Small intestine (tissue), 7 donors: ENCODE measurements around the gene HIGD1C. TPM values are rescaled to one million over a fixed set of nuclear protein-coding genes. Genes with fewer than 3 reads are reported as not detected.
"Not testable (repeated sequence)": the region's sequence is repeated elsewhere in the genome, so short reads cannot be mapped to it uniquely, and the experiment has no call there.

Experiments
- DNase-seq, 2 donors: peaks; one replicate each; pipeline versions ENCODE4 v3.0.0 to v3.0.0-alpha.2; 2013
- FAIRE-seq: peaks from 2 replicates; lab custom pipeline; 2012; peaks lifted over from hg19 to GRCh38; lab: Jason Lieb, UNC
- H3K27ac ChIP-seq, 3 donors: one replicate each; pipeline ENCODE4 v1.5.1; 2013; ENCODE audit warnings: low read length in 2 of 3, mild to moderate bottlenecking in 2 of 3, control low read depth in 1 of 3, inconsistent platforms in 1 of 3, low read depth in 1 of 3, moderate library complexity in 1 of 3
- H3K27me3 ChIP-seq, 3 donors: one replicate each; pipeline ENCODE4 v1.6.1; 2013; ENCODE audit warnings: low read length in 3 of 3, inconsistent platforms in 1 of 3; ENCODE audit not compliant: control insufficient read depth in 3 of 3, insufficient read depth in 3 of 3
- H3K36me3 ChIP-seq, 3 donors: one replicate each; pipeline ENCODE4 v1.6.1; 2013; ENCODE audit warnings: low read length in 3 of 3, inconsistent platforms in 1 of 3, low read depth in 1 of 3, mild to moderate bottlenecking in 1 of 3, moderate library complexity in 1 of 3; ENCODE audit not compliant: control insufficient read depth in 3 of 3, insufficient read depth in 2 of 3
- H3K4me1 ChIP-seq, 3 donors: one replicate each; pipeline ENCODE4 v1.6.1; 2013; ENCODE audit warnings: low read length in 2 of 3, inconsistent platforms in 1 of 3, low read depth in 1 of 3, mild to moderate bottlenecking in 1 of 3, moderate library complexity in 1 of 3; ENCODE audit not compliant: control insufficient read depth in 3 of 3, insufficient read depth in 2 of 3
- H3K4me3 ChIP-seq, 3 donors: one replicate each; pipeline ENCODE4 v1.5.1; 2013; ENCODE audit warnings: low read length in 3 of 3, control low read depth in 1 of 3, inconsistent platforms in 1 of 3, low read depth in 1 of 3, mild to moderate bottlenecking in 1 of 3, moderate library complexity in 1 of 3
- H3K9me3 ChIP-seq, 2 donors: one replicate each; pipeline ENCODE4 v1.6.1; 2013; ENCODE audit warnings: low read depth in 1 of 2, low read length in 1 of 2; ENCODE audit not compliant: control insufficient read depth in 2 of 2, insufficient read depth in 1 of 2
- WGBS, 3 donors: extraction: QIAGEN DNeasy Blood & Tissue Kit; methylation state at CpG; one replicate each; pipeline ENCODE4 v1.1.7; 2013; 5-methylcytosine and 5-hydroxymethylcytosine counted together
- polyA plus RNA-seq, 4 donors: library from polyadenylated mRNA; stranded (reverse) in 3 of 4; unstranded in 1 of 4; fragments of 200-250 nt in 3 of 4; fragments of 120-200 nt in 1 of 4; gene quantifications; one replicate each; pipeline versions ENCODE4 v1.2.1 to v1.2.3, GENCODE V29; 2013
- donor health status: healthy with polysubstance abuse.
- donor health status: control.
- donor health status: control.
- donor health status: Bipolar disorder and iron deficiency.
- donor health status: healthy.

The HIGD1C gene
- polyA plus RNA-seq, 4 donors = not detected

- peak overlapping the region in 1 of 3 donors; percentile 26 for H3K27ac ChIP-seq
- no peaks in the 10 kb centered on the region for H3K27me3 ChIP-seq
- H3K4me3 ChIP-seq = peak overlapping the region in 1 of 3 donors; percentile 48
- 61 to 76% (median 62%) methylated on average over 6 of the region's 6 CpGs for WGBS, 3 donors
- no peaks in the 10 kb centered on the region for H3K9me3 ChIP-seq
- H3K36me3 ChIP-seq = peaks cover 0 to 13% (median 1%) of the 10 kb centered on the region in 3 donors
- DNase-seq = no peak
- H3K4me1 ChIP-seq = peaks cover 0 to 32% (median 4%) of the 10 kb centered on the region in 3 donors
- no peak for FAIRE-seq
Measured at GRCh38 chr12:50927766-50928224, 24.5 kb upstream of the HIGD1C start.

- Histone ChIP-seq H3K9me3 (no peaks in the 10 kb centered on the region), H3K27ac (peak overlapping the region in 1 of 3 donors; percentile 45), H3K4me1 (peaks cover 2 to 33% (median 4%) of the 10 kb centered on the region in 3 donors), H3K27me3 (no peaks in the 10 kb centered on the region), H3K36me3 (peaks cover 0 to 13% (median 1%) of the 10 kb centered on the region in 3 donors), H3K4me3 (peak overlapping the region in 1 of 3 donors; percentile 48)
- FAIRE-seq (no peak), DNase-seq (no peak)
- WGBS, 3 donors = 65 to 79% (median 72%) methylated on average over 3 of the region's 3 CpGs
Measured at GRCh38 chr12:50928392-50928791, 24.0 kb upstream of the HIGD1C start.

- FAIRE-seq (no peak), DNase-seq (no peak)
- 92 to 94% (median 94%) methylated on average over 3 of the region's 3 CpGs for WGBS, 3 donors
- Histone ChIP-seq H3K27ac (no peak overlapping the region), H3K4me3 (no peak overlapping the region), H3K9me3 (no peaks in the 10 kb centered on the region), H3K36me3 (peaks cover 0 to 16% (median 1%) of the 10 kb centered on the region in 3 donors), H3K4me1 (peaks cover 4 to 45% (median 12%) of the 10 kb centered on the region in 3 donors), H3K27me3 (no peaks in the 10 kb centered on the region)
Measured at GRCh38 chr12:50929831-50930230, 22.5 kb upstream of the HIGD1C start.

GRCh38 chr12:50930477-50930876 lies 21.9 kb upstream of the HIGD1C start:
- not testable (repeated sequence) for H3K27ac ChIP-seq, H3K27me3 ChIP-seq, H3K9me3 ChIP-seq, FAIRE-seq, H3K4me3 ChIP-seq, DNase-seq
- 90 to 93% (median 91%) methylated on average over 12 of the region's 12 CpGs for WGBS, 3 donors
- Histone ChIP-seq H3K36me3 (peaks cover 0 to 16% (median 1%) of the 10 kb centered on the region in 3 donors), H3K4me1 (peaks cover 6 to 49% (median 13%) of the 10 kb centered on the region in 3 donors)

DNA sequence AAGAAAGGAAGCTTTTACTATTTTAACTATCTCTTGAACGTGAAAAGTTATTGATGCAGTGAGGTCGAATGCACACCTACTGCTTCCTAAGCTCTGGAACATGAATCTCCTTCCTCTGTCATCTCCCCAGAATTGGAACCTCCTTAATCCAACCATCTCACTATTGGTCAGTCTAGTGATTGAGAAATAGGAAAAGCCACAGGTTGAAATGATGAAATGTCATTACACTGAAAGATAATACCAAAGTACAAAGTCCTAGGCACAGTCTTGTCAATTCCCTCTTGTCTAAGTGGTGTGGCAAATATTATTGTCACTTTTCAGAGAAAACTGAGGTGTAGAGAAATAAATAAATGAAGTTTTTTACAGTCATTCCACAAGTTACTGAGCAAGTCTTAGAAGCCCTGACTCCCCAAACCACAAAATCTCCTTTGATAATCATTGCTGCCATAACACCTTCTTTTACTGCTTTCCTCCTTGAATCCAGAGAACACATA lies 19.5 kb upstream of the HIGD1C start:
- peak overlapping the region in 2 of 3 donors; percentile 67 to 83 for H3K27ac ChIP-seq
- DNase-seq = peak; percentile 76 to 80
- H3K27me3 ChIP-seq = no peaks in the 10 kb centered on the region
- H3K9me3 ChIP-seq = peaks cover 0 to 10% of the 10 kb centered on the region in 2 donors
- no peak for FAIRE-seq
- whole genome bisulfite sequencing, 3 donors = 16 to 57% (median 40%) methylated on average over 2 of the region's 2 CpGs
- H3K36me3 ChIP-seq = peaks cover 0 to 25% (median 1%) of the 10 kb centered on the region in 3 donors
- peaks cover 9 to 46% (median 14%) of the 10 kb centered on the region in 3 donors for H3K4me1 ChIP-seq
- H3K4me3 ChIP-seq = no peak overlapping the region

- DNase-seq (no peak), FAIRE-seq (no peak)
Measured at GRCh38 chr12:50933459-50934124, 18.8 kb upstream of the HIGD1C start.

DNA sequence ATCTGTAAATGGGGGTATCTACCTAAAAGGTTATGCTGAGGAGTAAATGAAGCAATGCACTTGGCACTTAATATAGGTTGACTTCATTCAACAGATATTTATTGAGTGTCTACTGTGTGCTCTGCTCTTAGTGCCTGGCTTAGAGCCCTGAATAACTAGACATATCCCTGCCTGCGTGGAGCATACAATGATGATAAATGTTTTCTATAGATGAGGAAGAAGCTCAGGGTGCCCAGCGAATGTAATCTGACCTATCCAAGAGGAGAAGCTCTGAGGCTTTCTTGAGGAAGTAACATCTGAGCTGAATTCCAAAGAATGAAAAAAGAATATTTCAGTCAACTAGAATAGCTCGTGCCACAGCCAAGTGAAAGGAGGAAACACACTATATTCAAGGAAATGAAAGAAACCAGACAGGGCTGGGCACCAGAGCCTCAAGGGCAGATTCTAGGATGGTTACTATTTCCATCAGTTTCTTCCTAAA lies 17.9 kb upstream of the HIGD1C start:
- DNase-seq (no peak), FAIRE-seq (no peak)
- 38 to 64% (median 51%) methylated on average over 3 of the region's 3 CpGs for WGBS, 3 donors
- Histone ChIP-seq H3K4me1 (peaks cover 5 to 39% (median 14%) of the 10 kb centered on the region in 3 donors), H3K4me3 (no peak overlapping the region), H3K36me3 (peaks cover 0 to 28% (median 1%) of the 10 kb centered on the region in 3 donors), H3K9me3 (peaks cover 0 to 16% of the 10 kb centered on the region in 2 donors), H3K27me3 (no peaks in the 10 kb centered on the region), H3K27ac (peak overlapping the region; percentile 67 to 83 (median 70))

More at GRCh38 chr12:50933459-50934124, 18.8 kb upstream of the HIGD1C start:
- Histone ChIP-seq H3K27me3 (no peaks in the 10 kb centered on the region), H3K4me3 (no peak overlapping the region), H3K27ac (peak overlapping the region; percentile 67 to 83 (median 70)), H3K36me3 (peaks cover 0 to 32% (median 1%) of the 10 kb centered on the region in 3 donors), H3K9me3 (peaks cover 0 to 16% of the 10 kb centered on the region in 2 donors), H3K4me1 (peaks cover 9 to 39% (median 14%) of the 10 kb centered on the region in 3 donors)
- 88 to 98% (median 95%) methylated on average over 2 of the region's 2 CpGs for WGBS, 3 donors

DNA sequence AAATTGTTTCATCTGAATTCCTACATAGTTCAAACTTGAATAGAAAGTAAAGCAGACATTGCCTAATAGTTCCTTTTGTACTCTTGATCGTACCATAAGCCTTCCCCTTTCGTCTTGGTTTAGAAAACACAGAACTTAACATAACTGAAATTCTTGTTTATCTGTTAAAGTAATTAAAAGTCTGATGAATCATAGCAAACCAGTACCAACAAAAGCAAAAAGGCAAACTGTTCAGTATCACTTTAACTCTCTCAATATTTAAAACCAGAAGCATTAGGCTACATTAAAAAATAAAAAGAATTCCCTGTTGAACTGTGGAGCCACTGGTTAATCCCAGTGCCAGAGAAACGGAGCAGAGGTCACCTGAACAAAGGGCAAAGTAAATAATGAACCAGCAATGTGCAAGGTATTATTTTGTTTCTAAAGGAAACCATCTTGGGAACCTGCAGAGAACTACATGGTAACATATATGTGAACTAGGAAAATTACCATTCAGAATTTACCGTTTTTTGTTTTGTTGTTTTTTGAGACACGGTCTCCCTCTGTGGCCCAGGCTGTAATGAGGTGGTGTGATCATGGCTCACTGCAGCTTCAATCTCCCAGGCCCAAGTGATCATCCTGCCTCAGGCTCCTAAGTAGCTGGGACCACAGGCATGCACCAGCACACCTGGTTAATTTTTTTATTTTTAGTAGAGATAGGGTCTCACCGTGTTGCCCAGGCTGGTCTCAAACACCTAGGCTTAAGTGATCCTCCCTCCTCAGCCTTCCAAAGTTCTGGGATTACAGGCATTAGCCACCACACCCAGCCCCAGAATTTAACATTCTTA lies 17.1 kb upstream of the HIGD1C start:
- Histone ChIP-seq H3K9me3 (peaks cover 0 to 16% of the 10 kb centered on the region in 2 donors), H3K4me3 (no peak overlapping the region), H3K36me3 (peaks cover 0 to 24% (median 1%) of the 10 kb centered on the region in 3 donors), H3K27ac (peak overlapping the region; percentile 67 to 83 (median 75)), H3K27me3 (no peaks in the 10 kb centered on the region), H3K4me1 (peaks cover 5 to 39% (median 14%) of the 10 kb centered on the region in 3 donors)
- 42 to 50% (median 43%) methylated on average over 6 of the region's 6 CpGs for WGBS, 3 donors
- DNase-seq (peak; percentile 64 to 79), FAIRE-seq (no peak)
